IPS-18c (cell line): ENCODE measurements around the gene APLN.

Experiments
- H3K4me3 ChIP-seq: 2 replicates; pipeline ENCODE4 v1.7.0; 2013; ENCODE audit warnings: low read depth, mild to moderate bottlenecking, low read length, moderate library complexity; ENCODE audit not compliant: insufficient read depth
- H3K9me3 ChIP-seq: one replicate; pipeline ENCODE4 v1.6.1; 2013; ENCODE audit warnings: mild to moderate bottlenecking, low read length, moderate library complexity; ENCODE audit not compliant: control insufficient read depth, insufficient read depth

The APLN gene

GRCh38 chrX:129678614-129679195 is 23.9 kb upstream of the APLN start:
- no peak overlapping the region; the same call in none of the 2 replicates for H3K4me3 ChIP-seq

DNA sequence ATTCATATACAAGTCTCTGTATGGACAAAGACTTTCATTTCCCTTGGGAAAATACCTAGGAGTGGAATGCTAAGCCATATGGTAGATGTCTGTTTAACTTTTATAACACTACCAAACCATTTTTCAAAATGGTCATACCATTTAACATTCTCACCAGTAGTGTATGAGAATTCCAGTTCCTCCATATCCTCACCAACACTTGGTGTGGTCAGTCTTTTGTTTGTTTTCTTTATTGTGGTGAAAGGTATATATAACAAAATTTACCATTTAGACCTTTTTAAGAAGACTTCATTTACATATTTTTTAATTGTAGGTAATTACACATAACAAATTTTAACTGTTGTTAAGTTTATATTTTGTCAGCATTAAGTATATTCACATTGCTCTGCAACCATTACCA is 12.7 kb upstream of the APLN start:
- Histone ChIP-seq H3K9me3 (no peaks in the 10 kb centered on the region), H3K4me3 (no peak overlapping the region)

More at GRCh38 chrX:129678614-129679195, 23.9 kb upstream of the APLN start:
- peaks cover 9% of the 10 kb centered on the region for H3K9me3 ChIP-seq

DNA sequence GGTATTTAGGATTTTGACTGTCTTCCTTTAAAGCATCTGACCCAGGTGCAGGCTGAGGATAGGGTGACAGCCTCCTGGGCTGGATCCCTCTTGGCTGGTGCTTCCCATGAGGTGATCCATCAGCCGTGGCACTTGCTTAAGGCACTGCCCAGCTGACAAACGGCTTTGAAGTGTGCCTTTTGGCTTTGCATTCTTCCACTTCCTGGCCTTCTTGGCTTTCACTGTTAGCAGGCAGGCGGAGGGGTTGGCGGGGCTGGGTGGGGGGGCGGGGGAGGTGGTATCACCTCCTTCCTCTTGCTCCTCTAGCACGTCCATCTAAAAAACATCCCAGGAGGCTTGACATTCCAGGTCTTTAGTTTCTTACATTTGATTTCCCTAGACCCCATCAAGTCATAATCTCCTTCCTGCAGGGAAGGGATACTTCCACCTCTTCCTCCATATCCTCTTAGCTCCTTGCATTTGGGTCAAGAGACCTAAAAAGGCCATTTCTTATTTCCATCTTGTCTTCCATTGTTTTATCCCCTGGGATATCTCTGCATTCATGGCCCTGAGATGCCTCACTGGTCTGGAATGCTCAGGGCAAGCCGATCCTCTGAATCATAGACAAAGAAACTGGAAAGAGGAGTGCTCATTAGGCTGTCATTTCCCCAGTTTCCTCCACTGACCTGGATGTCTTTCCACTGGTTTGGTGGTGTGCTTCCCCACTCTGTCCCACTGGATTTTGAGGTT is 11.3 kb upstream of the APLN start:
- peaks cover 2% of the 10 kb centered on the region for H3K9me3 ChIP-seq
- H3K4me3 ChIP-seq: no peak overlapping the region

GRCh38 chrX:129663171-129663570 is 8.4 kb upstream of the APLN start:
- no peak overlapping the region for H3K4me3 ChIP-seq

GRCh38 chrX:129661369-129661768 is 6.6 kb upstream of the APLN start:
- H3K9me3 ChIP-seq: peaks cover 6% of the 10 kb centered on the region

More at GRCh38 chrX:129663171-129663570, 8.4 kb upstream of the APLN start:
- peaks cover 6% of the 10 kb centered on the region for H3K9me3 ChIP-seq

GRCh38 chrX:129659861-129660260 is 5.1 kb upstream of the APLN start:
- Histone ChIP-seq H3K9me3 (peaks cover 7% of the 10 kb centered on the region), H3K4me3 (no peak overlapping the region)

More at GRCh38 chrX:129661369-129661768, 6.6 kb upstream of the APLN start:
- no peak overlapping the region for H3K4me3 ChIP-seq

DNA sequence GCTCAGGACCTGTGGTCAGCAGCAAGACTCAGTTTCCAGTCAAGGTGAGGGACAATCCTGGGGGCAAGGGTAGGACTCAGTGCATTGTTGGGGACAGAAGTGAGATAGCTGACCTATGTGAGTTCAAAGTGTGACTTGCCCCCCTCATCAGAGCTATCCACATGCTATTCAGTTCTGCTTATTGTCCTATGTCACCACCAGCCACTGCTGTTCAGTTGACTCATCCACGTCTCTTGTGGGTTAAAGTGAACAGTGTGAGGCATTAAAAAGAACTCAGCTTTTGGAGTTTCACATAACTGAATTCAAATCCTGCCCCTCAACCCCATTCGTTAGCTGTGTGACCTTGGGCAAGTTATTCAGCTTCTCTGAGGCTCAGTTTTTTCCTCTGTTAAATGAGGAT is 4.4 kb upstream of the APLN start:
- peaks cover 13% of the 10 kb centered on the region for H3K9me3 ChIP-seq
- no peak overlapping the region for H3K4me3 ChIP-seq

DNA sequence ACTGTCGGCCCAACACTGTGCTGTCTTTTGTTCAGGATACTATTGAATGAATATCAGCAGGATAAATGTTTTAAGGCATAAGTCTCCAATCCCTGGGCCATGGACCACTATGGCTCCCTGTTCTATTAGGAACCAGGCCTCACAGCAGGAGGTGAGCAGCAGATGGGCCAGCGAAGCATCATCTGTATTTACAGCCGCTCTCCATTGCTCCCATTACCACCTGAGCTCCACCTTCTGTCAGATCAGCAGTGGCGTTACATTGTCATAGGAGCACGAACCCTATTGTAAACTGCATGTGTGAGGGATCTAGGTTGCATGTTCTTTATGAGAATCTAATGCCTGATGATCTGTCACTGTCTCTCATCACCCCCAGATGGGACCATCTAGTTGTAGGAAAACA is 3.7 kb upstream of the APLN start:
- Histone ChIP-seq H3K4me3 (no peak overlapping the region), H3K9me3 (peaks cover 15% of the 10 kb centered on the region)

DNA sequence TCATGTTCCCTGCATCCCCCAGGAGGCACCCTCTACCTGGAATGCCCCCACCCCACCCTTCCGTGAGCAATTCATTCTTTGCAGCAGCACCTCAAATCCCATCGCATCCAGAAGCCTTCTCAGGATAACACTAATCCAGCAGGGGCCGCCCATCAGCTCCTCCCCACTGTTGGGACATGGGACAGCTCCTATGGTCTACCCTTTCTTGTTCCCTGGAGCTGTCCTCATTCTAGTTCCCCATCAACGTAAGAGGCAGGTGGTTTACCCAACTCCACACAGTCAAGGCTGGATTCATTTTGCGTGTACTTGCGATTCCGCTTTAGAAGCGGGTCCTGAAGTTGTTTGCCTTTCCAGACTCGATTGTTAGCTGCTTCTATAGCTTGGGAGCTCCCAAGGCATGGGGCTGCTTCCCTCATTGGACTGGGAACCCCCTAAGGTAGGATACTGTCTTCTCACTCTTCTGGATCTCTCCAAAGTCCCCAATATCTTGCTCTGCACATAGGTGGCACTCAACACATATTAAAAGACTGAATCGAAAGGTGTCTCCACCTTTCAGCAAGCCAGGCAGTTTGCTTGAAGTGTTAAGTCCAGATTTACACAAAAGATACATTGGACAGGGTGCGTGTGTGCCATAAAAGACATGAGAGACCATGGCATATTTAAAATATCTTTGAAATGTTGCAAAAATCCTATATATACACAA is 942 bp upstream of the APLN start:
- no peak overlapping the region for H3K4me3 ChIP-seq

DNA sequence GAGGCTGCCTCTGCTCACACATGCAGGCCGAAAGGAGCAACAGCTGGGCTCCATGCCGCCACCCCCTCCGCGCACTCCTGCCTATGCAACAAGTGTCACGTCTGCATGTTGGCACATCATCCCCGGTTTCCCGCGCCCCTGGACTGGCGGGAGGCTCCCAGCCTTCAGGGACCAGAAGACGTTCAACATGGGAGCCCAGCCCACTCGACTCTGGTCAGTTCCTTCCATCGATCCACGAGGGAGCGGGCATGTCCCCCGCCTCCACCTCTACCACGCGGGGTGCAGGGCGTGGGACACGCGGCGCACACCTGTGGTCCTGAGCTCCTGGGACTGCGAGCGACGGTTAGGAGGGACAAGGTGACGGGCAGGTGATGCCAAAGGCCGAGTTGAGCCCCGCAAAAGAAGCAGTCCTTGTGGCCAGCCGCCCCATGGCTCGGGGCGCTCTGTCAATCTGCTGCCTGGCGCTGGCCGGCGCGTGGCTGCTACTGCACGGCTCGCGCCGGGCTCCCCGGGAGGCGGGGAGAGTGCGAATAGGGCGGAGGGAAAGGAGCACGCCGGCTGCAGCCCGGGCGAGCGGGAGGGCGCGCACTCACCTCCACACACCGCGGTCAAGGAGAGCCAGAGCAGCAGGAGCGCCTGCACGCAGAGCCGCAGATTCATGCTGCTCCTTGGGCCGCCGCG is 645 bp downstream of the APLN start:
- peaks cover 23% of the 10 kb centered on the region for H3K9me3 ChIP-seq
- peak overlapping the region; percentile 59 for H3K4me3 ChIP-seq

More for the DNA sequence above, 942 bp upstream of the APLN start:
- peaks cover 20% of the 10 kb centered on the region for H3K9me3 ChIP-seq

DNA sequence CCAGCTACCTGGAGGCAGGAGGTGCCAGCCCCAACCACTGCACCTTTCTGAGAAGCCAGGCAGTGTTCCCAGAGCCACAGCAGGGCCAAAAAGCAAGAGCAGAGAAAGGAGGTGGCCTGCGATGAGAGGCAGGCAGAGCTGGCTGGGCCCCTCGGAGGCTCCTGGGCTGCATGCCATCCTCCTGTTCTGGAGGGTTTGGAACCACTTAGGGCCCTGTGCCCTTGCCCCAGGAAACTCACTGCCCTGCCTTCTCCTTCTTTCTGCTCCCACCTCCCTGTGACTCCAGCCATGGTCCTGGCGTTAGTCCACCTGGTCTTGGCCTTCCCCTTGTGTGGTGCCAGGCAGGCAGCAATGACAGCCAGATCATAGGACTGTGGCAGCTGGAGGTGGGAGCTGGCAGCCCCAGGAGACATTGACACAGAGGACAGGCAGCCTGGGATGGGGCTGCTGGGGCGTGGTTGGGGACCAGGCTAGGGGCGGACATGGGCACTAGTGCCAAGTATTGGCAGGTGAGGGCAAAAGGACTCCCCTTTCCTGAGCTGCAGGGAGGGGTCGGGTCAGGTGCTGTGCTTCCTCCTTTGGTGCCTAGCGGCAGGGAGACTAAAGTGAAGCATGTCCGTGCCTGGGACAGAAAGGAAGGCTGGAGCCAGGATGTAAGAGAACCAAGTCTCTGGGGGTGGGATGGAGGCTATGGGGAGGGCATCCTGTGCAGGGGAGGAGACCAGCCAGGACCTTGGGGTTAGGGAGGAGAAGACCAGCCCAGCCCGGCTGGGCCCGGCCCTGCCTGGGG is 1.4 kb downstream of the APLN start:
- H3K9me3 ChIP-seq: peaks cover 22% of the 10 kb centered on the region
- H3K4me3 ChIP-seq: peak overlapping the region; percentile 59; the same call in 1 of the 2 replicates

DNA sequence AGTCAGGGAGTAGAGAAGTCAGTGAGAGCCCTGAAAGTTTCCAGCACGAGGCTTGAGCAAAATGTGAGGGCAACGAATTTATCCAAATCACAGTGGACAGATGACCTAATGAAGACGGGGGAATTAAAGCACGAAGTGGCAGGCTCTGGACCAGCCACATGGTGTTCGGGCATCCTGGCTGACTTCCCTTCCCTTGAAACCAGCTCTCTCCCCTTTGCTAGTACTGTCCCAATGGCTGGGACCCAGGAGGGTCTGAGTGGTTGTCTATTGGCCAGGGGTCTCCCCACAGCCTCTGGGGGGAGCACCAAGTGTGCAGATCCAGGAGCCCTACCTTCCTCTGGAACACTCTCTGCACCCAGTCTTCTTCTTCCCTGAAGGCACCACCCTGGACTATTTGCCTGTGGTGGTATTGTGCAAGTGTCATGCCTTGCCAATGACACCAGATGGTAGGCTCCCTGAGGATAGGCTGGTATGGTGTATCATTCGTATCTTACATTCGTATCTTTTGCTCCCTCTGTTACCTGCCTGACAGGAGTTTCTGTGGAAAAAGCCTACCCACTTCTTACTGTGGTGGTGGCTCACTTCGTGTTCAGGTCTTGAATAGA is 2.1 kb downstream of the APLN start:
- no peak overlapping the region for H3K4me3 ChIP-seq
- H3K9me3 ChIP-seq: peaks cover 25% of the 10 kb centered on the region

DNA sequence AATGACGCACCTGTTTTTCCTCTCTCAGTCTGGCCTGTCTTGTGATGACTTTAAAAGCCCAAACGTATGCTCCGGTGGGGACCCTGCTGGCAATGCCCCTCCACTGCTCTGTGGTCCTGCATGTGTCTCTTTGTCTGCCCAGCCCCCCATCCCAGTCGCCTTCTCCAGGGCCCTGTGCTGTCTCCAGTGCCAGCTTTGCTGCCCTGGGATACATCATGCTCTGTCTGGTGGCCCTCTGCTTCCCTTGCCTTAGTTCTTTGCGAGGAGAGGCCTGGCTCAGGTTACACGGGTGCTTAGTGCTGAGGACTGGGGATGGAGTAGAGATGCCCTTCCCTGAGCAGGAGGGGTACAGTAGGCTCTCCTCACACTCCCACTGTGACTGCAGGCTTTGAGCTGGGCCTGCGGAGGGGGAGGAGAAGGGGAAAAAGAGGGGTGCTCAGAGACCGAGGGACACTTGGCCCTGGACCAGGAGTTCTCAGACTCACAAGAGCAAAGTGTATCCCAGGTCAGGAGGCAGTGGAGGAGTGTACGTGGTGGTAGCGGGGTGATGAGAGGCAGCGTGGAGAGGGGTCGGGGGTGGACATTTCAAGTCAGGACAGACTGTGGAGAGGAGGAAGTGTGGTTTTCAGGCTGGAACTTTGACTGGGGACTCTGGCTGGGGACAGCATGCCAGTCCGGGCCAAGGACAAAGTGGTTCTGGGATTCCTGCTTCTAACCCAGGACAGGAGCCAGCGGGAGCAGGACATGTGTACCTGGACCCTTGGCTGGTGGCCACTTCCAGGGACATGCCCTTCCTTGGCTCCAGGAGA is 2.8 kb downstream of the APLN start:
- H3K4me3 ChIP-seq: no peak overlapping the region
- H3K9me3 ChIP-seq: peaks cover 30% of the 10 kb centered on the region

DNA sequence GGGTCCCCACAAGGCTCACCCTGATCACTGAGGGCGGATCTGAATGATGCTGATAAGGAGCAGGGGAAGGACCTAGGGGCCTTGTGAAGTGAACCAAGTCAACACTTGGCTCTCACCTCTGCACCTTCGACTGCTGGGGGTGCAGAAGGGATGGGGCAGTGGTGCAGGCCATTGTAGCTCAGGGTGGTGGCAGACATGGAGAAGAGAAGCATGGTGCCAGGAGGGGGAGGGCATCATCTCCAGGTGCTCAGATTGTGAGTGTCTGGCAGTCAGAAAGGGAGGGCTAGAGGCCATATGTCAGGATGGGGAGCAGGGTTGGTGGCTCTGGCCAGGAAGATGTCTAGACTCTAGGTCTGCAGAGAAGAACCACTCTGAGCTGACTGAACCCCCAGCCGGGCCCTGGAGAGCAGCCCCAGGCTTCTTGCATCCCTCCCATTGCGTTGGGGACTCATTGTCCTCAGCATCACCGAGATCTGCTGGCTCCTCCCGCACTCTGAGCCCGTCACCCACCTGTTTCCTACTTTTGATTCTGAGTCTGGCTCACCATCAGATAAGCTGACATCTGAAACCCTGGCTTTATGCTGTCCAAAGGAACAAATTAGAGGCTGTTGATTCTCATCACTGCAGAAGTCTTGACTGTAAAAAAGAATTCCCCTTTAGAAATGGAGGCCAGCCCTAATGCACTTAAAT is 3.8 kb downstream of the APLN start:
- peaks cover 32% of the 10 kb centered on the region for H3K9me3 ChIP-seq
- H3K4me3 ChIP-seq: no peak overlapping the region

DNA sequence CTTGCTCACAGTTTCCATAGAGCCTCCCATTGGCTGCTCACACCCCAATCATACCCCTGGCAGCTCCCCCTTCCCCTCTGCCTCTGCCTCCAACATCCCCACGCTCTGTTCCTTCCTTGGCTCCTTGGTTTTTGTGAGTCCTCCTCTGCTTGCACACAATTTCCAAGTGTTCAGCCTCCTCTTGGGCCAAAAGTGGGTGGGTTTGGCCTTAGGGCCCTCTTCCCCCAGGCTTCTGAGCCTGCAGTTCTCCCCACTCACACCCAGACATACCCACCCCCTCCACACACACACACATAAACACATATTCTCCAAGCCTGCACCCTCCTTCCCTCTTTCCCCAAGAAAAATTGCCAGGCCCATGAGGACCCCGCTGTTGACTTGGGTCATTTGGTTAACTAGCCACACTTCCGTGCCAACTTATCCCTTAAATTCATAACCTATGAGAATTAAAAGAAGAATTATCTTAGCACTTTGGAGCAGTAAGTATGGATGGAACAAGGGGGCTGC is 4.5 kb downstream of the APLN start:
- Histone ChIP-seq H3K4me3 (no peak overlapping the region), H3K9me3 (peaks cover 32% of the 10 kb centered on the region)
